ENCODE data around the gene CBR4.
"Not testable (repeated sequence)": the region's sequence is repeated elsewhere in the genome, so short reads cannot be mapped to it uniquely, and the experiment has no call there.

Gene CBR4

GRCh38 chr4:168995537-168996295 is 14.3 kb downstream of the CBR4 start:
- in situ Hi-C loops (cut with MboI; ENCODE audit: low sequenced_read_pairs), result no loop called here

GRCh38 chr4:168994958-168995357 is 15.1 kb downstream of the CBR4 start:
- in situ Hi-C loops (cut with MboI; ENCODE audit: low sequenced_read_pairs), result no loop called here

GRCh38 chr4:168993714-168994510 is 16.1 kb downstream of the CBR4 start:
- in situ Hi-C loops (cut with MboI; ENCODE audit: low sequenced_read_pairs), result no loop called here

GRCh38 chr4:168992952-168993482 is 17.0 kb downstream of the CBR4 start:
- in situ Hi-C loops (cut with MboI; ENCODE audit: low sequenced_read_pairs), result not testable (repeated sequence)

GRCh38 chr4:168981942-168982341 is 28.1 kb downstream of the CBR4 start:
- in situ Hi-C loops (cut with MboI; ENCODE audit: low sequenced_read_pairs), result no loop called here

- in situ Hi-C loops (cut with MboI; ENCODE audit: low sequenced_read_pairs), result no loop called here
Measured at GRCh38 chr4:168981460-168981859, 28.6 kb downstream of the CBR4 start.

GRCh38 chr4:168979338-168979737 is 30.7 kb downstream of the CBR4 start:
- in situ Hi-C loops (cut with MboI; ENCODE audit: low sequenced_read_pairs), result no loop called here

GRCh38 chr4:168978001-168978700 is 31.9 kb downstream of the CBR4 start:
- in situ Hi-C loops (cut with MboI; ENCODE audit: low sequenced_read_pairs), result no loop called here

GRCh38 chr4:168972596-168972995 is 37.5 kb downstream of the CBR4 start:
- in situ Hi-C loops (cut with MboI; ENCODE audit: low sequenced_read_pairs), result no loop called here

- in situ Hi-C loops (cut with MboI; ENCODE audit: low sequenced_read_pairs), result no loop called here
Measured at GRCh38 chr4:168960716-168961115, 49.3 kb downstream of the CBR4 start.

GRCh38 chr4:168955674-168956073 is 54.4 kb downstream of the CBR4 start:
- in situ Hi-C loops (cut with MboI; ENCODE audit: low sequenced_read_pairs), result no loop called here

GRCh38 chr4:168952821-168953246 is 57.2 kb downstream of the CBR4 start:
- in situ Hi-C loops (cut with MboI; ENCODE audit: low sequenced_read_pairs), result not testable (repeated sequence)

- in situ Hi-C loops (cut with MboI; ENCODE audit: low sequenced_read_pairs), result no loop called here
Measured at GRCh38 chr4:168945291-168945690, 64.8 kb downstream of the CBR4 start.

GRCh38 chr4:168942985-168943384 is 67.1 kb downstream of the CBR4 start:
- in situ Hi-C loops (cut with MboI; ENCODE audit: low sequenced_read_pairs), result no loop called here
